HG03460 (cell line): Measurements from ENCODE around the gene FAM25C.
"Not testable (repeated sequence)": the region's sequence is repeated elsewhere in the genome, so short reads cannot be mapped to it uniquely, and the experiment has no call there.

Source experiments
- ATAC-seq: cut with Tn5 transposase; IDR thresholded peaks from one replicate; pipeline ENCODE4 v1.9.1; 2021; ENCODE audit not compliant: unreplicated experiment

FAM25C gene

GRCh38 chr10:47999691-48000090 lies at the start of gene FAM25C:
Gene FAM25C (minus strand): TSS chr10:47999791. CDS start chr10:47999765, 26 bp downstream.
- not testable (repeated sequence) for ATAC-seq

GRCh38 chr10:48044557-48044956 lies 45.0 kb upstream of the FAM25C start:
- not testable (repeated sequence) for ATAC-seq

- not testable (repeated sequence) for ATAC-seq
Measured at GRCh38 chr10:48031390-48031789, 31.8 kb upstream of the FAM25C start.

- not testable (repeated sequence) for ATAC-seq
Measured at GRCh38 chr10:48002306-48002705, 2.7 kb upstream of the FAM25C start.

- not testable (repeated sequence) for ATAC-seq
Measured at GRCh38 chr10:47994045-47994444, 5.5 kb downstream of the FAM25C start.

GRCh38 chr10:47992560-47992959 lies 7.0 kb downstream of the FAM25C start:
- ATAC-seq, result not testable (repeated sequence)

GRCh38 chr10:47991706-47992105 lies 7.9 kb downstream of the FAM25C start:
- ATAC-seq, result not testable (repeated sequence)

GRCh38 chr10:47990097-47990496 lies 9.5 kb downstream of the FAM25C start:
- ATAC-seq, result not testable (repeated sequence)

GRCh38 chr10:47989542-47989950 lies 10.0 kb downstream of the FAM25C start:
- not testable (repeated sequence) for ATAC-seq

GRCh38 chr10:47988718-47989541 lies 10.7 kb downstream of the FAM25C start:
- not testable (repeated sequence) for ATAC-seq

- ATAC-seq, result not testable (repeated sequence)
Measured at GRCh38 chr10:47987952-47988351, 11.6 kb downstream of the FAM25C start.

- ATAC-seq, result not testable (repeated sequence)
Measured at GRCh38 chr10:47986413-47987230, 13.0 kb downstream of the FAM25C start.

GRCh38 chr10:47975409-47975808 lies 24.2 kb downstream of the FAM25C start:
- not testable (repeated sequence) for ATAC-seq

GRCh38 chr10:47973131-47973530 lies 26.5 kb downstream of the FAM25C start:
- ATAC-seq, result not testable (repeated sequence)

GRCh38 chr10:47972077-47972476 lies 27.5 kb downstream of the FAM25C start:
- not testable (repeated sequence) for ATAC-seq

- ATAC-seq, result not testable (repeated sequence)
Measured at GRCh38 chr10:47971598-47971997, 28.0 kb downstream of the FAM25C start.

GRCh38 chr10:47970047-47970446 lies 29.5 kb downstream of the FAM25C start:
- not testable (repeated sequence) for ATAC-seq

GRCh38 chr10:47968988-47969387 lies 30.6 kb downstream of the FAM25C start:
- ATAC-seq, result not testable (repeated sequence)

GRCh38 chr10:47964280-47965063 lies 35.1 kb downstream of the FAM25C start:
- not testable (repeated sequence) for ATAC-seq

- ATAC-seq, result not testable (repeated sequence)
Measured at GRCh38 chr10:47962785-47963184, 36.8 kb downstream of the FAM25C start.

- ATAC-seq, result not testable (repeated sequence)
Measured at GRCh38 chr10:47960699-47961098, 38.9 kb downstream of the FAM25C start.
